GM12801 (cell line): ENCODE data around the gene NECTIN1.

Experiments used
- TF ChIP-seq, protein P1 (sequence below): IDR thresholded peaks from one replicate; pipeline ENCODE4 v1.5.1; 2011; ENCODE audit warnings: control low read depth; ENCODE audit not compliant: insufficient read length; ENCODE audit errors: extremely low read depth

NECTIN1 gene

GRCh38 chr11:119589001-119589400 lies 140.0 kb downstream of the NECTIN1 start:
- TF ChIP-seq, protein P1, sequence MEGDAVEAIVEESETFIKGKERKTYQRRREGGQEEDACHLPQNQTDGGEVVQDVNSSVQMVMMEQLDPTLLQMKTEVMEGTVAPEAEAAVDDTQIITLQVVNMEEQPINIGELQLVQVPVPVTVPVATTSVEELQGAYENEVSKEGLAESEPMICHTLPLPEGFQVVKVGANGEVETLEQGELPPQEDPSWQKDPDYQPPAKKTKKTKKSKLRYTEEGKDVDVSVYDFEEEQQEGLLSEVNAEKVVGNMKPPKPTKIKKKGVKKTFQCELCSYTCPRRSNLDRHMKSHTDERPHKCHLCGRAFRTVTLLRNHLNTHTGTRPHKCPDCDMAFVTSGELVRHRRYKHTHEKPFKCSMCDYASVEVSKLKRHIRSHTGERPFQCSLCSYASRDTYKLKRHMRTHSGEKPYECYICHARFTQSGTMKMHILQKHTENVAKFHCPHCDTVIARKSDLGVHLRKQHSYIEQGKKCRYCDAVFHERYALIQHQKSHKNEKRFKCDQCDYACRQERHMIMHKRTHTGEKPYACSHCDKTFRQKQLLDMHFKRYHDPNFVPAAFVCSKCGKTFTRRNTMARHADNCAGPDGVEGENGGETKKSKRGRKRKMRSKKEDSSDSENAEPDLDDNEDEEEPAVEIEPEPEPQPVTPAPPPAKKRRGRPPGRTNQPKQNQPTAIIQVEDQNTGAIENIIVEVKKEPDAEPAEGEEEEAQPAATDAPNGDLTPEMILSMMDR, result no peak
